ENCODE measurements around the gene ANKRD7.
"Not testable (repeated sequence)": the region's sequence is repeated elsewhere in the genome, so short reads cannot be mapped to it uniquely, and the experiment has no call there.

The ANKRD7 gene

GRCh38 chr7:118239014-118239413, 14.5 kb downstream of the ANKRD7 start:
- DNase-seq (ENCODE audit: low read depth, low spot score) = no peak
- H3K9ac ChIP-seq (ENCODE audit: insufficient read length, low read depth) = no peak overlapping the region
- TF ChIP-seq ZNF274 (IDR thresholded peaks at IDR 0.05; ENCODE audit: low read depth, low read length) = no peak
- H3K4me3 ChIP-seq (ENCODE audit: insufficient read length, low read depth) = no peak overlapping the region
- H3K36me3 ChIP-seq (ENCODE audit: insufficient read depth, insufficient read length, low read length) = no peaks in the 10 kb centered on the region
- no peaks in the 10 kb centered on the region for H3K9me3 ChIP-seq (ENCODE audit: insufficient read depth, low read length)
- no peaks in the 10 kb centered on the region for H3K4me1 ChIP-seq (ENCODE audit: insufficient read depth, insufficient read length)
- H3K27me3 ChIP-seq (ENCODE audit: insufficient read depth, insufficient read length) = no peaks in the 10 kb centered on the region

- not testable (repeated sequence) for DNase-seq (ENCODE audit: low read depth, low spot score); H3K36me3 ChIP-seq (ENCODE audit: insufficient read depth, insufficient read length, low read length); H3K4me1 ChIP-seq (ENCODE audit: insufficient read depth, insufficient read length); H3K9ac ChIP-seq (ENCODE audit: insufficient read length, low read depth); H3K9me3 ChIP-seq (ENCODE audit: insufficient read depth, low read length); H3K4me3 ChIP-seq (ENCODE audit: insufficient read length, low read depth); H3K27me3 ChIP-seq (ENCODE audit: insufficient read depth, insufficient read length)
Observed at GRCh38 chr7:118240320-118240719, 15.8 kb downstream of the ANKRD7 start.

- TF ChIP-seq YY1 (IDR thresholded peaks at IDR 0.05; ENCODE audit: insufficient read depth, insufficient read length) (no peak), ZNF274 (IDR thresholded peaks at IDR 0.05; ENCODE audit: low read depth, low read length) (no peak), SUZ12 (IDR thresholded peaks at IDR 0.05; ENCODE audit: extremely low read depth, insufficient read depth, insufficient read length) (no peak)
- Histone ChIP-seq H3K36me3 (ENCODE audit: insufficient read depth, insufficient read length, low read length) (no peaks in the 10 kb centered on the region), H3K27me3 (ENCODE audit: insufficient read depth, insufficient read length) (no peaks in the 10 kb centered on the region), H3K4me3 (ENCODE audit: insufficient read length, low read depth) (no peak overlapping the region), H3K9ac (ENCODE audit: insufficient read length, low read depth) (no peak overlapping the region), H3K9me3 (ENCODE audit: insufficient read depth, low read length) (no peaks in the 10 kb centered on the region), H3K4me1 (ENCODE audit: insufficient read depth, insufficient read length) (no peaks in the 10 kb centered on the region)
- DNase-seq (ENCODE audit: low read depth, low spot score) = no peak
Observed at GRCh38 chr7:118243695-118244094, 19.2 kb downstream of the ANKRD7 start.

GRCh38 chr7:118245267-118246040, 20.9 kb downstream of the ANKRD7 start:
- Histone ChIP-seq H3K9me3 (ENCODE audit: insufficient read depth, low read length) (no peaks in the 10 kb centered on the region), H3K27me3 (ENCODE audit: insufficient read depth, insufficient read length) (no peaks in the 10 kb centered on the region), H3K9ac (ENCODE audit: insufficient read length, low read depth) (no peak overlapping the region), H3K36me3 (ENCODE audit: insufficient read depth, insufficient read length, low read length) (no peaks in the 10 kb centered on the region), H3K4me1 (ENCODE audit: insufficient read depth, insufficient read length) (no peaks in the 10 kb centered on the region), H3K4me3 (ENCODE audit: insufficient read length, low read depth) (no peak overlapping the region)
- no peak for DNase-seq (ENCODE audit: low read depth, low spot score)
- TF ChIP-seq SUZ12 (IDR thresholded peaks at IDR 0.05; ENCODE audit: extremely low read depth, insufficient read depth, insufficient read length) (no peak), YY1 (IDR thresholded peaks at IDR 0.05; ENCODE audit: insufficient read depth, insufficient read length) (no peak), ZNF274 (IDR thresholded peaks at IDR 0.05; ENCODE audit: low read depth, low read length) (no peak)

- no peaks in the 10 kb centered on the region for H3K9me3 ChIP-seq (ENCODE audit: insufficient read depth, low read length)
- no peak for TF ChIP-seq ZNF274 (IDR thresholded peaks at IDR 0.05; ENCODE audit: low read depth, low read length)
- no peak for TF ChIP-seq YY1 (IDR thresholded peaks at IDR 0.05; ENCODE audit: insufficient read depth, insufficient read length)
- no peaks in the 10 kb centered on the region for H3K27me3 ChIP-seq (ENCODE audit: insufficient read depth, insufficient read length)
- no peak overlapping the region for H3K4me3 ChIP-seq (ENCODE audit: insufficient read length, low read depth)
- no peaks in the 10 kb centered on the region for H3K36me3 ChIP-seq (ENCODE audit: insufficient read depth, insufficient read length, low read length)
- no peak overlapping the region for H3K9ac ChIP-seq (ENCODE audit: insufficient read length, low read depth)
- no peaks in the 10 kb centered on the region for H3K4me1 ChIP-seq (ENCODE audit: insufficient read depth, insufficient read length)
- no peak for DNase-seq (ENCODE audit: low read depth, low spot score)
Observed at GRCh38 chr7:118250860-118251494, 26.5 kb downstream of the ANKRD7 start.

GRCh38 chr7:118252087-118252486, 27.6 kb downstream of the ANKRD7 start:
- H3K4me1 ChIP-seq (ENCODE audit: insufficient read depth, insufficient read length) = no peaks in the 10 kb centered on the region
- no peak for DNase-seq (ENCODE audit: low read depth, low spot score)
- TF ChIP-seq YY1 (IDR thresholded peaks at IDR 0.05; ENCODE audit: insufficient read depth, insufficient read length) (no peak), ZNF274 (IDR thresholded peaks at IDR 0.05; ENCODE audit: low read depth, low read length) (no peak), SUZ12 (IDR thresholded peaks at IDR 0.05; ENCODE audit: extremely low read depth, insufficient read depth, insufficient read length) (no peak)
- H3K9me3 ChIP-seq (ENCODE audit: insufficient read depth, low read length) = no peaks in the 10 kb centered on the region
- no peaks in the 10 kb centered on the region for H3K27me3 ChIP-seq (ENCODE audit: insufficient read depth, insufficient read length)
- H3K4me3 ChIP-seq (ENCODE audit: insufficient read length, low read depth) = no peak overlapping the region
- H3K9ac ChIP-seq (ENCODE audit: insufficient read length, low read depth) = no peak overlapping the region
- H3K36me3 ChIP-seq (ENCODE audit: insufficient read depth, insufficient read length, low read length) = no peaks in the 10 kb centered on the region

- no peak for DNase-seq (ENCODE audit: low read depth, low spot score)
- H3K36me3 ChIP-seq (ENCODE audit: insufficient read depth, insufficient read length, low read length) = no peaks in the 10 kb centered on the region
- H3K9me3 ChIP-seq (ENCODE audit: insufficient read depth, low read length) = no peaks in the 10 kb centered on the region
Observed at GRCh38 chr7:118259115-118259514, 34.6 kb downstream of the ANKRD7 start.

More at GRCh38 chr7:118259115-118259514, 34.6 kb downstream of the ANKRD7 start:
- no peak for TF ChIP-seq YY1 (IDR thresholded peaks at IDR 0.05; ENCODE audit: insufficient read depth, insufficient read length)
- TF ChIP-seq ZNF274 (IDR thresholded peaks at IDR 0.05; ENCODE audit: low read depth, low read length) = no peak
- no peak for TF ChIP-seq SUZ12 (IDR thresholded peaks at IDR 0.05; ENCODE audit: extremely low read depth, insufficient read depth, insufficient read length)
- H3K27me3 ChIP-seq (ENCODE audit: insufficient read depth, insufficient read length) = no peaks in the 10 kb centered on the region
- no peak overlapping the region for H3K9ac ChIP-seq (ENCODE audit: insufficient read length, low read depth)
- H3K4me1 ChIP-seq (ENCODE audit: insufficient read depth, insufficient read length) = no peaks in the 10 kb centered on the region
- H3K4me3 ChIP-seq (ENCODE audit: insufficient read length, low read depth) = no peak overlapping the region
